ENCODE measurements around the gene GCNT4.

DNA sequence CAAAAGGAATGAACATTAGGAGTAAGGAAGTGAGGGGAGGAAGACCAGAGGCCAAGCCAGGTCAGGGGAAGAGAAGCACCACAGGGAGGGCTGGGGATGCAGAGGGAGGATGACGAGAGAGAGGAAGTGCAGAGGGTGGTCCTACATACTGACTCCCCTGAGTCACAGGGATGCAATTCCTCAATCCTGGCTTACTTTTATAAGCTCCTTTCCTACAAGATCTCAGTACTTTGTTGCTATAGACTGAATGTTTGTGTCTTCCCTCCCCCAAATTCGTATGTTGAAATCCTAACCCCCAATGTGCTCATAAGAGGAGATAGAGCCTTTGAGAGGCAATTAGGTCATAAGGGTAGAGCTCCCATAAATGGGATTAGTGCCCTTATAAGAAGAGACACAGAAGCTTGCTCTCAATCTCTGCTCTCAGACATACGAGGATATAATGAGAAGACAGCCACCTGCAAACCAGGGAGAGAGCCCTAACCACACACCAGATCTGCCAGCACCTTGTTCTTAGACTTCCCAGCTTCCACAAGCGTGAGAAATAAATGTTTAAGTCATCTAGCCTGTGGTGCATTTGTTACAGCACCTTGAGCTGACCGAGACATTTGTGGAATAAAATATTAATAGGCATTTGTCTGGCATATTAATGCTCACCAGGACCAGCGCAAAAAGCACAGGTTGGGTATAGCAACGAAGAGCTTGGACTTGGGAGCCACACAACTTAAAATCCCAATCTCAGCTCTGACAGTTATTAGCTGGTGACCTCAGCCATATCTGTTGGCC, 33.4 kb downstream of the GCNT4 start:
- no peak for TF ChIP-seq POLR2A (IDR thresholded peaks at IDR 0.05)
- TF ChIP-seq, protein P1, sequence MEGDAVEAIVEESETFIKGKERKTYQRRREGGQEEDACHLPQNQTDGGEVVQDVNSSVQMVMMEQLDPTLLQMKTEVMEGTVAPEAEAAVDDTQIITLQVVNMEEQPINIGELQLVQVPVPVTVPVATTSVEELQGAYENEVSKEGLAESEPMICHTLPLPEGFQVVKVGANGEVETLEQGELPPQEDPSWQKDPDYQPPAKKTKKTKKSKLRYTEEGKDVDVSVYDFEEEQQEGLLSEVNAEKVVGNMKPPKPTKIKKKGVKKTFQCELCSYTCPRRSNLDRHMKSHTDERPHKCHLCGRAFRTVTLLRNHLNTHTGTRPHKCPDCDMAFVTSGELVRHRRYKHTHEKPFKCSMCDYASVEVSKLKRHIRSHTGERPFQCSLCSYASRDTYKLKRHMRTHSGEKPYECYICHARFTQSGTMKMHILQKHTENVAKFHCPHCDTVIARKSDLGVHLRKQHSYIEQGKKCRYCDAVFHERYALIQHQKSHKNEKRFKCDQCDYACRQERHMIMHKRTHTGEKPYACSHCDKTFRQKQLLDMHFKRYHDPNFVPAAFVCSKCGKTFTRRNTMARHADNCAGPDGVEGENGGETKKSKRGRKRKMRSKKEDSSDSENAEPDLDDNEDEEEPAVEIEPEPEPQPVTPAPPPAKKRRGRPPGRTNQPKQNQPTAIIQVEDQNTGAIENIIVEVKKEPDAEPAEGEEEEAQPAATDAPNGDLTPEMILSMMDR (IDR thresholded peaks at IDR 0.05): no peak

All from transverse colon (tissue), 3 donors.